Mesothelial cell of epicardium (in vitro differentiated cells): Measurements from ENCODE around the gene CCIN. TPM values are rescaled to one million over a fixed set of nuclear protein-coding genes. Genes with fewer than 3 reads are reported as not detected.

Source experiments
- DNase-seq, 2 experiments: peaks; one replicate each; pipeline ENCODE4 v3.0.0; 2021; ENCODE audit warnings: low spot score in 2 of 2; ENCODE audit not compliant: unreplicated experiment in 2 of 2
- H3K27ac Mint-ChIP-seq: 2 replicates; pipeline ENCODE4 v1.8.0; 2021; ENCODE audit warnings: mixed read lengths
- H3K27me3 Mint-ChIP-seq: 2 replicates; pipeline ENCODE4 v1.8.0; 2021; ENCODE audit warnings: low read depth, mixed read lengths
- H3K36me3 Mint-ChIP-seq: 2 replicates; pipeline ENCODE4 v1.8.0; 2021; ENCODE audit warnings: mixed read lengths
- H3K4me1 Mint-ChIP-seq: 2 replicates; pipeline ENCODE4 v1.8.0; 2021; ENCODE audit warnings: mixed read lengths
- H3K4me3 Mint-ChIP-seq: 2 replicates; pipeline ENCODE4 v1.8.0; 2021; ENCODE audit warnings: mild to moderate bottlenecking, moderate library complexity, mixed read lengths
- H3K9me3 Mint-ChIP-seq: 2 replicates; pipeline ENCODE4 v1.8.0; 2021; ENCODE audit warnings: mixed read lengths
- total RNA-seq: library from RNA; stranded (reverse); gene quantifications from 3 replicates; pipeline ENCODE4 v1.2.1, GENCODE V29; 2021
- TF ChIP-seq, protein P1 (sequence below): fragments of 200-600 bp; sonication (generic); IDR thresholded peaks from one replicate; pipeline ENCODE4 v1.5.0; 2021; ENCODE audit warnings: antibody characterized with exemption; ENCODE audit not compliant: unreplicated experiment

The CCIN gene
- total RNA-seq, 1 donor from 2014 or later, result 0.40 TPM

DNA sequence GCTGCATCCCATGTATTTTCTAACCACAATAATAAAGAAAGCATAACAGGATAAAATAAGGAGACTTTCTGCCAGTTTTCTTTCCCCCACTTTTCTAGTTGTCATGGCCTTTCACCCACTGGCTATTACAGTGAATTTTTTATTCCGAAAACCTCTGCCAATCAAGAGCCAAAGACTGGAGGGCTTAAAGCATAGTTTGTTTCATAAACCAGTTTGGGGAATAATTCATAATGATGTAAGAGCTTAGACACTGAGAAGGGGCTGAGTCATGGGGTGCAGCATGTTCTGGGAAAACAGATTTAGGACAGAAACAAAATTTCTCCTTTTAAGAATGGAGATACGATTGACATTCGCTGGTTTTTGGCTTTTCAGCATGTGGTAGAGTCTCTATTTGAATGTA is 37.1 kb upstream of the CCIN start:
- TF ChIP-seq, protein P1, sequence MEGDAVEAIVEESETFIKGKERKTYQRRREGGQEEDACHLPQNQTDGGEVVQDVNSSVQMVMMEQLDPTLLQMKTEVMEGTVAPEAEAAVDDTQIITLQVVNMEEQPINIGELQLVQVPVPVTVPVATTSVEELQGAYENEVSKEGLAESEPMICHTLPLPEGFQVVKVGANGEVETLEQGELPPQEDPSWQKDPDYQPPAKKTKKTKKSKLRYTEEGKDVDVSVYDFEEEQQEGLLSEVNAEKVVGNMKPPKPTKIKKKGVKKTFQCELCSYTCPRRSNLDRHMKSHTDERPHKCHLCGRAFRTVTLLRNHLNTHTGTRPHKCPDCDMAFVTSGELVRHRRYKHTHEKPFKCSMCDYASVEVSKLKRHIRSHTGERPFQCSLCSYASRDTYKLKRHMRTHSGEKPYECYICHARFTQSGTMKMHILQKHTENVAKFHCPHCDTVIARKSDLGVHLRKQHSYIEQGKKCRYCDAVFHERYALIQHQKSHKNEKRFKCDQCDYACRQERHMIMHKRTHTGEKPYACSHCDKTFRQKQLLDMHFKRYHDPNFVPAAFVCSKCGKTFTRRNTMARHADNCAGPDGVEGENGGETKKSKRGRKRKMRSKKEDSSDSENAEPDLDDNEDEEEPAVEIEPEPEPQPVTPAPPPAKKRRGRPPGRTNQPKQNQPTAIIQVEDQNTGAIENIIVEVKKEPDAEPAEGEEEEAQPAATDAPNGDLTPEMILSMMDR, result no peak
- Mint-ChIP-seq H3K4me3 (no peak overlapping the region), H3K4me1 (peaks cover 6% of the 10 kb centered on the region), H3K36me3 (no peaks in the 10 kb centered on the region), H3K9me3 (no peaks in the 10 kb centered on the region), H3K27me3 (peaks cover 16% of the 10 kb centered on the region), H3K27ac (no peak overlapping the region)
- no peak for DNase-seq

DNA sequence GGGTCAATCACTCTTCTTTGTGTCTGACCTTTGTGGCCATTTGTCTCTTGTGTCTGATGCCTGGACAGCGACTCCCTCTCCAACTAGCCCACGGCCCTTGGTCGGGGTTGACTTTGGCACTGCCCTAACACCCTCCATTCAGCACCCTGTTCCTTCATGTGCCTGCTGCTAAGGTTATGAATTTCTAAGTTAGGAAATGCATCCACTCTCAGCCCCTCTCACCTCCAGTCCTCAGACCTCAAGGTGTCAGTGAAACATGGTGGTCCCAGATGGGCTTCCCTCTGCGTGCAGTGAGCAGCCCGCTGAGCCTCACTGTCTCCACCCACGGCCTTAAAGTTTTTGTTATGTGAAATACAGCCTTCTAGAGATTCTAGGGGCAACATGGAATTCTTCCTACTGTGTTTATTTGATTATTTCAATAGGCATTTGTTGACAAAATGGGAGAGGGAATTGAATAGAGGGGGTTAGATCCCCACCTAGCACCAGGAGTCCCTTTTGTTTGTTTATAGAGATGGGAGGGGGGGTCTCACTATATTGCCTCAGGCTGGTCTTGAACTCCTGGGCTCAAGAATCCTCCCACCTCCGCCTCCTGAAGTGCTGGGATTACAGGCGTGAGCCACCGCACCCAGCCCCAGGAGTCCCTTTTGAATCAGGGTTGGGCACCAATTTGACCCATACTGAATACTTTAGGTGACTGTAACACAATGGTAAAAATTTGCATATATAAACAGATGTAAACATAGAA is 34.3 kb upstream of the CCIN start:
- TF ChIP-seq, protein P1, result no peak
- H3K27ac Mint-ChIP-seq, result no peak overlapping the region

DNA sequence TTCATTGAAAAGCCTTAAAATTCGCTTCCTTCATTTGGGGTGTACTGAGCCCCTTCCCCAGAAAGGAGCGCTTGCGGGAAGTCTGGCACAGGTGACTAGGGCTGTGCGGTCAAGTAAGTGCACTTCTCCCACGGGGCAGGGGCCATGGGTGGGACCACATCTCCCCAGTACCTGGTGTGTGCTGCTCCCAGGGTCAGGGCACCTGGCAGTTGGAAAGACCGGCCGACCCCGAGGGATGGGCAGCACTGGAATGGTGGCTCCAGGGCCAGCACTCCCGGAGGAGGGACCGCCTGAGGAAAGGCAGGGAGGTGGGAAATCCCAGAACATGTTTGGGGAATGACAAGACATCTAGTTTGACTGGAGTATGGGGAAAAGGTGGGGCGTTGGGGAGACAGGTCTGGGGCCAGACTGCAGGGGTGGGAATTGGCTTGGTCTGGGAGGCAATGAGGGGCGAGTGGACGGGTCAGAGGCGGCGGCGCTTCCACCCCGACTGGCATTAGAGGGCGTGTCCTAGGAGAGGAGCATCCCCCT is 33.4 kb upstream of the CCIN start:
- TF ChIP-seq, protein P1, result no peak
- Mint-ChIP-seq H3K27ac (peak overlapping the region; percentile 23), H3K27me3 (peaks cover 33% of the 10 kb centered on the region), H3K36me3 (no peaks in the 10 kb centered on the region), H3K9me3 (no peaks in the 10 kb centered on the region), H3K4me1 (peaks cover 23% of the 10 kb centered on the region), H3K4me3 (peak overlapping the region; percentile 67)
- no peak for DNase-seq

More for the DNA sequence above, 34.3 kb upstream of the CCIN start:
- H3K4me3 Mint-ChIP-seq, result no peak overlapping the region
- H3K36me3 Mint-ChIP-seq, result no peaks in the 10 kb centered on the region
- no peaks in the 10 kb centered on the region for H3K9me3 Mint-ChIP-seq
- peaks cover 33% of the 10 kb centered on the region for H3K27me3 Mint-ChIP-seq
- no peak for DNase-seq
- peaks cover 17% of the 10 kb centered on the region for H3K4me1 Mint-ChIP-seq

DNA sequence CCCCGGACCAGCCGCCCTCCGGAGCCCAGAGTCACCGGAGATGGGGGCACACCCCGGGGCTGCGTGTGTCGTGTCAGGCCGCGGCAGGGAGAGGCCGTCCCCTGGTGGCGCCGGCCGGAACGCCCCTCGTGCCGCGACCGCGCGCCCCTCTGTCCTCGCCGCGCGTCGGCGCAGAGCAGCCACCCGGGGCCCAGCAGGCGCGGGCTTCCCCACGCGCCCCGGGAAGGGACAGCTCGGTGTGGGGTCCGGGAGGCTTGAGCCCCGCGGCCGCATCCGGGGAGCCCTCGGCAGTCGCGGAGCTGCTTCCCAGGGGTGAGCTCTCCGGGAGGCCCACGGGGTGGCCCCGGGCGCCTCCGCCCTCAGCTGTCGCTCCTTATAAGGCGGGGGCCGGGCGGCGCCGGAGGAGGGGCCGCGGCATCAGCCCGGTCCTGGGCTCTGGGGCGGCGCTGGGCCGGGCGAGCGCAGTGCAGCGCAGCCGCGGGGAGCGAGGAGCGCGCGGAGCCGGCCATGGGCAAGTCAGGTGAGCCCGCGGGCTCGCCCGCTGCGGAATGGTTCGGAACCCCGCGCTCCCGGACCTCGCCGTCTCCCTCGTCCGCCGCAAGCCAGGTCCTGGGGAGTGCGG is 32.8 kb upstream of the CCIN start, which contains the start of gene GLIPR2:
Gene GLIPR2, plus strand, starts transcription at position 462 of the 622 bp plus-strand sequence. Its CDS starts 46 bp downstream, at position 508.
- Mint-ChIP-seq H3K36me3 (no peaks in the 10 kb centered on the region), H3K4me3 (peak within 1 kb of the TSS; percentile 84), H3K4me1 (peaks cover 28% of the 10 kb centered on the region), H3K27ac (peak within 1 kb of the TSS; percentile 23), H3K9me3 (no peaks in the 10 kb centered on the region), H3K27me3 (peaks cover 33% of the 10 kb centered on the region)
- peak; percentile 43 to 65 for DNase-seq
- TF ChIP-seq, protein P1, result no peak

DNA sequence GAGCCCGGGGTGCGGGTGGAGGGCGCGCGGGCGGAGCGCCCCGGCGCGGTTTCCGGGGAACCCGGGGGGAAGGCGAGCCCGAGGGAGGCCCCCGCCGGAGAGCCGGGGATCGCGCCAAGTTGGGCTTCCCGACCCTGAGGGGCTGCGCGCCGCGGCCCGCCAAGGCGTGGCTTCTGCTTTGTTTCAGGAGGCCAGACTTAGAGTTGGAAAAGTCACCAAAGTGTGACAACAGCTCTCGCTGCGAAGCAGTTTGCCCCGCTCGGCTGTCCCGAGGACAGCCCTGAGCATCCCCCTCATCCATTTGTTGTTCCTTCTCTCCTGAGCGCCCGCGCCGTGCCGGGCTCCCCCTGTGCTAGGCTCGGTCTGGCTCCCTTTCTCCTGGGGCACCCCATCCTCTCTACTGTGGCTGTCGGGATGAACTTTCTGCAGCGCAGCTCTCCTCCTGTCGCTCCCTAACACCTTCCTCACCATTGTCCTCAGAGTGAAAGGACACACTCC is 32.2 kb upstream of the CCIN start:
- DNase-seq, result peak in 1 of 2 experiments; percentile 46
- Mint-ChIP-seq H3K4me1 (peaks cover 28% of the 10 kb centered on the region), H3K27me3 (peaks cover 33% of the 10 kb centered on the region), H3K27ac (peak overlapping the region; percentile 11), H3K36me3 (no peaks in the 10 kb centered on the region), H3K4me3 (peak overlapping the region; percentile 84), H3K9me3 (no peaks in the 10 kb centered on the region)
- TF ChIP-seq, protein P1, result no peak
